ENCODE measurements around the gene LMTK3.

LMTK3 gene

GRCh38 chr19:48475369-48476068, 36.1 kb downstream of the LMTK3 start:
- no peak for DNase-seq (ENCODE audit: low read depth in 2 of 2, low spot score in 1 of 2)

- no peak for DNase-seq (ENCODE audit: low read depth in 2 of 2, low spot score in 1 of 2)
These were observed 37.5 kb downstream of the LMTK3 start for GRCh38 chr19:48474084-48474592.

DNA sequence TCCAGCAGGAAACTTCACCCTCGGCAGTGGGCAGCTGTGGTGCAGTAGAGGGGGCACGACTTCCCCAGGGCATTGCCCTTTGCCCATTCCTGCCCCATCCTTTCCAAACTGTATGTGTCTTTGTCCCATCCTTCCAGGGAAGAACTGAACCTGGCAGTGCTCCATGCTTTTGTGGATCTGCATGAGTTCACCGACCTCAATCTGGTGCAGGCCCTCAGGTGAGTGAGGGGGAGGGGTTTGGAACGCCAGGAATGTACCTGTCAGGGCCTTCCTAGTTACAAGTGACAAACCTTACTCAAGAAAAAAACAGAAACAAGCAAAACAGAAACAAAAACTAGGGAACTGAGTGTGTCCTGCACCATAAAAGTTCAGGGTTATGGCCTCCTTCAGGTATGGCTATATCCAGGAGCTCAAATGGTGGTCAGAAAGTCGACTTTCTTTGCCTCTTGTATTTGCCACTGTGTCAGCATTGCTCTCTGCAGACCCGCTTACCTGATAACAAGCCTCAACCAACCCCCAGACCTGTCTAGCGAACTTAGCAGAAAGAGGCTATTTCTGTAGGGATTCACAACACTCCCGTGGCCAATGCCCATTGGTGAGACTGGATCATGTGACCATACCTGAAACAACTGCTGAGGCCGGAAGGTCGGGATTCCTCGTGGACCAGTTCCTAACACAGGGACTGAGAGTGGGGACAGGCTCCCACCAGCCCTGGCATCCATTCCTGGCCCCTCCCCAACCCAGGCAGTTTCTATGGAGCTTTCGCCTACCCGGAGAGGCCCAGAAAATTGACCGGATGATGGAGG, 38.3 kb downstream of the LMTK3 start:
- DNase-seq (ENCODE audit: low read depth in 2 of 2, low spot score in 1 of 2), result no peak

GRCh38 chr19:48471836-48472235, 39.8 kb downstream of the LMTK3 start:
- DNase-seq (ENCODE audit: low read depth in 2 of 2, low spot score in 1 of 2), result no peak

DNA sequence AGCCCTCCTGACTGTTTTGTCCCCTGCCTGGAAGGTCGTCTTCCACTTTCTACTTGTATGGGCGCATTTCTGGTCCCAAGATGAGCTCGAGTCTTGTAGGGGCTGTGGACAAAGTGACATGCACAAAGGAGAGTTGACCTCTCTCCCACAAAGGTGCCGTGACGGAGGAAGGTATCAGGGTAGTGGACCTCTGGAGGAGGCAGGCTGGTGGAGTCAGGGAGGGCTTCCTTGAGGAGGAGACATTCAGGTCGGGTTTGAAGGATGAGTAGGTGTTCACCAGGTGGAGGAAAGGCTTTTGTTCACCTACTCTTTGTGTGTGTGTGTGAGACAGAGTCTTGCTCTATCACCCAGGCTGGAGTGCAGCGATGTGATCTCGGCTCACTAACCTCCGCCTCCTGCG, 40.8 kb downstream of the LMTK3 start:
- DNase-seq (ENCODE audit: low read depth in 2 of 2, low spot score in 1 of 2), result no peak

DNA sequence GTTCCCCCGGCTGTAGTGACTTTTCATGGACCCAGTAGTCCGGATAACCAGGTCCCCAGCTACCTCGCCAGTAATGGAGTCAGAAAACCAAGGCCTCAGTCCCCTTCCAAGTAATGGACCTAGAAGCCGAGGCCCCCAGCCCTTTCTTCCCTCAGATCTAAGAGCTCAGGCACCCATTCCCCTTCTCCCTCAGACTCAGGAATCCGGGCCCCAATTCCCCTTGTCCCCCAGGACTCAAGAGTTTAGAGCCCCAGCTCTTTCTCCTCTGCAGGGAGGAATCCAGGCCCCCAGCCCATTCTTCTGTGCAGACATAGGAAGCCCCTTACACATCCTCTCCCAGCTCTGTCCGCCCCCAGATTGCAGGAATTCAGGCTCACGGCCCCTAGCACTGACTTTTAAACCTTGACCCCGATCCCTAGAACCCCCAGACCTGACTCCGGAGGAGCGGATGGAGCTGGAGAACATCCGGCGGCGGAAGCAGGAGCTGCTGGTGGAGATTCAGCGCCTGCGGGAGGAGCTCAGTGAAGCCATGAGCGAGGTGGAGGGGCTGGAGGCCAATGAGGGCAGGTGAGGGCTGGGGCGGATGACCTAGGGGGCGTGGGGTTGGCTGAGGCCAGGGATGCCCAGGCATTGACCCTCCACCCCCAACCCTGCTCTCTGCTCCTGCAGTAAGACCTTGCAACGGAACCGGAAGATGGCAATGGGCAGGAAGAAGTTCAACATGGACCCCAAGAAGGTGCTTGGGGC, 41.5 kb downstream of the LMTK3 start:
- no peak for DNase-seq (ENCODE audit: low read depth in 2 of 2, low spot score in 1 of 2)

DNA sequence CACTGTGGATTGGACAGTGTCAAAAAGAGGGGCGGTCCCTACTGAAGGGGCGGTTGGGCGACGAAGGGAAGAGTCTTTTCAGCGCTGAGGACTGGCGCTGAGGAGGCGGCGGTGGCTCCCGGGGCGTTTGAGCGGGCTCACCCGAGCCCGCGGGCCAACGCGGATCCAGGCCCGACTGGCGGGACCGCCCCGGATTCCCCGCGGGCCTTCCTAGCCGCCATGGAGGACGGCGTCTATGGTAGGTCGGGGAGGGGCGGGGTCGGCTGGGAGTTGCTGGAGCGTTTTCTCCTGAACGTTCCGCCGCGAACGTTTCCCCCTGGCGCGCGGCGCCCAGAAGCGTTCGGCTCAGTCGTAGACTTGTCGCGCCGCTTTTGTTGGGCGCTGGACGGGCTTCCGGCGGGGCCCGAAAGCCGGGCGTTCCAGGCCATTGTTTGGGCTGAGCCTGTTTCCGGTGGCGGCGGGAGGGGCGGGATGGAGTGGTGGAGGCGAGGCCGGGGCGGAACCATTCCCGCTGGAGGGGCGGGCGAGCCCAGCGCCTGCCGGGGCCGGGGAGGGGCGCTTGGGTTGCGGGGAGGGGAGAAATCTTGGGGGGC, 42.2 kb downstream of the LMTK3 start, which contains the start of gene CYTH2:
CYTH2 (plus strand) TSS at position 81 of the 593 bp plus-strand sequence; CDS start at position 220, 139 bp downstream.
- no peak for DNase-seq (ENCODE audit: low read depth in 2 of 2, low spot score in 1 of 2)

GRCh38 chr19:48468772-48469288, 42.8 kb downstream of the LMTK3 start:
- DNase-seq (ENCODE audit: low read depth in 2 of 2, low spot score in 1 of 2), result peak; percentile 92 to 99

DNA sequence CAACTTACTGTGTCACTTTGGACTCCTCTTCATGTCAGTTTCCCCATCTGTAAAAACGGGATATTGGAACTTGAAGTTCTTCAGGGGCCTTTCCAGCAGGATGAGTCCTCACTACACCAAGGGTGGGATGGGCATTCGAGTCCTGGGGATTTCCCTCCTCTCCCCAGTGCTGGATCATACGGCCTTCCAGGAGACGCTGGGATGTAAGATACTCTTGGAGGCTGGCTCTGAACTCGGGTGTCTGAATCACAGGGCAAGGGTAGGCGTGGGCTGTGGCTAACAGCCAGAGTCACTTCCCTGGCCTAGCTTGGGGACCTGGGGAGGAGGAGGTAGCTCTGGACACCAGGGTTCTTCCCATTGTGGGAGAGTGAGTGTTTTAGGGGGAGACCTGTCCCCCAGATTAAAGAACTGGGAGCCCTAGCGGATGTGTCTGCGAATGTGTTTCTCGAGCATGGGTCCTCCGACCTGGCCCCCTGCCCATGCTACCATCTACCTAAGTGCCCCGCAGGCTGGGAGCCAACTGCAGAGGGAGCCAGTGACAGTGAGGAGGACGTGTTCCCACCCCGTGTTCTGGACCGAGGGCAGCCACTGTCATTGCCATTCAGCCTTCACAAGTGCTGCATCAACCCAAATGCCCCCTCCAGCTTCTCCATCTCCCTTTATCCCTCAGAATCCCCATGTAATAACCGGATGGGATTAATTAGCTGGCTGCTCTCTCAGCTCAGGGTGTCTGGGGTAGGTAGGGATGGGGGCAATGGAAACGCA, 44.9 kb downstream of the LMTK3 start:
- DNase-seq (ENCODE audit: low read depth in 2 of 2, low spot score in 1 of 2), result no peak

DNA sequence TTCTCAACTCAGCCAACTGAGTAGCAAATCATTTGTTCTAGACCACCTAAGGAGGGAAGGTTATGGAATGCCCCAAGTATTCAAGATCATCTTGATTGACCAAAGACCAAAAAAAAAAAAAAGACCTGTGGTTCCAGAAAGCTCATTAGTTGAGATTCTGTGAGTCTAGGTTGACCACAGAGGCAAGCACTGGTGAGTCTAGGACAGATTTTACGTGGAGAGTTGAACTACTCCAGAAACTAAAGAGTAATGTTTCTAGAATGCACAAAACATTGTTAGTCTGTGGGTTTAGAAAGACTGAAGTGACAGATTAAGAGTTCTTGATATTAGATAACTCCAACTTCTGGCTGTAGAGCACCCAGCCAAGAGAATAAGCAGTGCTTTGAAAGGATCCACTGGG, 46.4 kb downstream of the LMTK3 start:
- DNase-seq (ENCODE audit: low read depth in 2 of 2, low spot score in 1 of 2), result no peak

DNA sequence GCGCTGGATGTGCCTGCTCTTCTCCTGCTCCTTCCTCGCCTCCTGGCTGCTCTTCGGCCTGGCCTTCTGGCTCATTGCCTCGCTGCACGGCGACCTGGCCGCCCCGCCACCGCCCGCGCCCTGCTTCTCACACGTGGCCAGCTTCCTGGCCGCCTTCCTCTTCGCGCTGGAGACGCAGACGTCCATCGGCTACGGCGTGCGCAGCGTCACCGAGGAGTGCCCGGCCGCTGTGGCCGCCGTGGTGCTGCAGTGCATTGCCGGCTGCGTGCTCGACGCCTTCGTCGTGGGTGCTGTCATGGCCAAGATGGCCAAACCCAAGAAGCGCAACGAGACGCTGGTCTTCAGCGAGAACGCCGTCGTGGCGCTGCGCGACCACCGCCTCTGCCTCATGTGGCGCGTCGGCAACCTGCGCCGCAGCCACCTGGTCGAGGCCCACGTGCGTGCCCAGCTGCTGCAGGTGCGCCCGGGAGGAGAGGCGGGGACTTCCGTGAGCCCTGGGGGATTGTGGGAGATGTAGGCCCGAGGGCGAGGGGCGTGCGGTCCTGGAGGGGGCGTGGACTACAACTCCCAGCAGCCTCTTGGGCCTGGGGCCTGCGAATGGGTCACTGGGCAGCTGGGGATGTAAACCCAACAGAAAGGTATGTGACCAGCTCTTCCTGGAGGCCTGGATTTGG, 49.5 kb downstream of the LMTK3 start:
- no peak for DNase-seq (ENCODE audit: low read depth in 2 of 2, low spot score in 1 of 2)

DNA sequence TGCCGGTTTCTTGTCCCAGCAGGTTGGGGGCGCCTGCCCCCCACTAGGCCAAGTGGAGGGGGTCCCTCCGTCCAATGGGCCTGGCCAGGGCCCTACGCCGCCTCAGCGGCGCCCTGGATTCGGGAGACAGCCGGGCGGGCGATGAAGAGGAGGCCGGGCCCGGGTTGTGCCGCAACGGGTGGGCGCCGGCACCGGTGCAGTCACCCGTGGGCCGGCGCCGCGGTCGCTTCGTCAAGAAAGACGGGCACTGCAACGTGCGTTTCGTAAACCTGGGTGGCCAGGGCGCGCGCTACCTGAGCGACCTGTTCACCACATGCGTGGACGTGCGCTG, 50.0 kb downstream of the LMTK3 start:
- no peak for DNase-seq (ENCODE audit: low read depth in 2 of 2, low spot score in 1 of 2)

GRCh38 chr19:48458016-48458415, 53.6 kb downstream of the LMTK3 start:
- no peak for DNase-seq (ENCODE audit: low read depth in 2 of 2, low spot score in 1 of 2)

DNA sequence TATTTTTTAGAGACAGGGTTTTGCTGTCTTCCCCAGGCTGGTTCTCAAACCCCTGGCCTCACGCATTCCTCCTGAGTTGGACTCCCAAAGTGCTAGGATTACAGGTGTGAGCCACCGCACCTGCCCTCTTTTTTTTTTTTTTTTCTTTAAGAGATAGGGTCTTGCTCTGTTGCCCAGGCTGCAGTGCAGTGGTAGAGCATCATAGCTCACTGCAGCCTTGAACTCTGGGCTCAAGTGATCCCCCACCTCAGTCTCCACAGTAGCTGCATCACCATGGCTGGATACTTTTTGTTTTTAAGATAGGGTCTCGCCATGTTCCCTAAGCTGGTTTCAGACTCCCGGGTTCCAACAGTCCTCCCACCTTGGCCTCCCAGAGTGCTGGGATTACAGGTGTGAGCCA, 54.8 kb downstream of the LMTK3 start:
- DNase-seq (ENCODE audit: low read depth in 2 of 2, low spot score in 1 of 2), result no peak

DNA sequence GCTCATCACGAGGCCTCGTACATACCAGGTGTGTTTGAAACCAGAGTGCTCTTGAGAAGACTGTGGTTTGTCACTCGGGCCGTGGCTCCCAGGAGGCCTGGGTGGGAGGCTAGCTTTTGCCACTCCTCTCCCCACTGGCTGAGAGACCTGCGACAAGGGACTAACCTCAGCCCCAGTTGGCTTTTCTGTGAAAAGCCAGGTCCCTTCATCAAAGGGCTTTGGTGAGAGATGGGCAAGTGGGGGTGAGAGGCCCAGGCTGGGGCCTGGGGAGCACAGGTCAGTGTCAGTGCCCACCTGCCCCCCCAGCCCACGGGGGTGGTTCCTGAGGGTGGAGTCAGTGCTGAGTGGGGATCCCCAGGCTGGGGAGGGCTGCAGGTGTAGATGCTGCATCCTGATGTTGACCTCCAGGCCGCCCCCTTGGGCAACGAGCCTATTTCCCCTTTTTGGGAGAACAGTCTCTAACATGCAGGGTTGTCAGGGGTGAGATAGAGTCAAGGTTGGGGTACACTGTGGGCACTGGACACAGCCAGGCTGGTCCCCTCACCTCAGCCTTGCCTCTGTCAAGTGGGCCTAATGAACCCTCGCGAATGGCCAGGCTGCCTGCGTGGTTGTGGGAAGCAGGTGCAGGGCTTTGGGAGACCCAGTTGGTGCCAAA, 55.6 kb downstream of the LMTK3 start:
- DNase-seq (ENCODE audit: low read depth in 2 of 2, low spot score in 1 of 2), result no peak

GRCh38 chr19:48455171-48455907, 56.3 kb downstream of the LMTK3 start, which contains the start of gene KCNJ14:
Gene KCNJ14, plus strand, starts transcription at chr19:48455574. Its CDS starts 6,151 bp downstream, at chr19:48461725.
- DNase-seq (ENCODE audit: low read depth in 2 of 2, low spot score in 1 of 2), result no peak

DNA sequence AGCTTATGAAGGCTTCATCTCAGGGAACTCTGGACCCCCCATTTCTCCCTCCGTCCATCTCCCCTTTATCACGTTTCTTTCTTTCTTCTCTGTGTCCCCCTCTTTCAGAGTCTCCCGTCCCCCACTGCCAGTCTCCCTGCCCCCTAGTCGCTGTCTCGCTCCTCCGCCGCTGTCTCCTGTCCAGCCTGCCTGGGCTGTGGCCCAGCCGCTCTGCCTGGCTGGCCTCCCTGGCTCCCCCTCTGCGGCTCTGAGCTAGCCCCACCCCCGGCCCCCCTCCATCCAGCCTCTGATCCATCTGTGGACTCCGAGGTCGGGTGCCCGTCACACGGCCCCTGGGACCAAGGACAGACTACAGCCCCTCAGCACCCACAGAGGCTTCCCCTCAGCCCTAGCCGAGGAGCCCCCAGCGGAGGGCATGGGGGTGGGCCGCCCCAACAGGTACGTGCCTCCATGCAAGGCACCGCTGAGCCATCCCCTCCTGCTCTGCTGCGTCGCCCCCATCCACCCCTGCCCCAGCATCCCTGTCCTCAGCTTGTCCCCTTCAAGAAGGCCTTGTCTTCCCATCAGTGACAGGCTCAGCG, 57.4 kb downstream of the LMTK3 start:
- DNase-seq (ENCODE audit: low read depth in 2 of 2, low spot score in 1 of 2), result no peak
